HG02588 (cell line): Measurements from ENCODE around the gene GUCY1A2.
"Not testable (repeated sequence)": the region's sequence is repeated elsewhere in the genome, so short reads cannot be mapped to it uniquely, and the experiment has no call there.

Source experiments
- ATAC-seq: cut with Tn5 transposase; IDR thresholded peaks from one replicate; pipeline ENCODE4 v1.9.1; 2021; ENCODE audit warnings: mild to moderate bottlenecking, moderate library complexity; ENCODE audit not compliant: unreplicated experiment

Gene GUCY1A2

DNA sequence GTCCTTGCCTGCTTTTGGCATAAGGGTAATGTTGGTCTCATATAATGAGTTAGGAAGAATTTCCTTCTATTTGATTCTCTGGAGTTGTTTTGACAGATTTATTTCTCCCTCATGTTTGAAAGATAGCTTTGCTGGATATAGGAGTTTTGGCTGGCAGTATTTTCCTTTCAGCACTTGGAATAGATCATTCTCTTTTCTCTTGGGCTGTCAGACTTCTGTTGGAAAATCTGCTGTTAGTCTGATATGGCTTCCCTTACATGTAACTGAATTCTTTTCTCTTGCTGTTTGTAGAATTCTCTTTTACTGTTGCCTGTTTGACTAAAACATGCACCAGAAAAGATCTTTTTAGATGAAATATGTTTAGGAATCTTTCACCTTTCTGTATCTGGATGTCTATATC lies 165.5 kb downstream of the GUCY1A2 start:
- ATAC-seq: no peak

DNA sequence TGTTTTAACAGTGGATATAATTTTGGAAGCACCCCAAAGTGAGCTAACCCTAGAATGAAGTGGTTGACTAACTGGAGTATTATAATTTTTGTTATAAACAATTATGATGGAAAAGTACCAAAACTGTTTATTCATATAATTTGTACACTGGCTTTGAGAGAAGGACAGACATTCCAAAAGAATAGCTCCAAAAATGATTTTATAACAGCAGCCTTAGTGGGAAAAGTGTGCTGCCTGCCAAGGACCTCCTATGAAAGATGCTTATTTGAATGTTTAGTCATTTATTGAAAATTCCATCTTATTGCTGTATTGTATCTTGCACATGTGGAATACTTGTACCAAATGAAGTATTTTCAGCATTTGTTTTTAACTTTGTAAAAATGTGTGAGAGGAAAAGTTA lies 169.8 kb downstream of the GUCY1A2 start:
- ATAC-seq: no peak

GRCh38 chr11:106842134-106842533 lies 176.1 kb downstream of the GUCY1A2 start:
- no peak for ATAC-seq

DNA sequence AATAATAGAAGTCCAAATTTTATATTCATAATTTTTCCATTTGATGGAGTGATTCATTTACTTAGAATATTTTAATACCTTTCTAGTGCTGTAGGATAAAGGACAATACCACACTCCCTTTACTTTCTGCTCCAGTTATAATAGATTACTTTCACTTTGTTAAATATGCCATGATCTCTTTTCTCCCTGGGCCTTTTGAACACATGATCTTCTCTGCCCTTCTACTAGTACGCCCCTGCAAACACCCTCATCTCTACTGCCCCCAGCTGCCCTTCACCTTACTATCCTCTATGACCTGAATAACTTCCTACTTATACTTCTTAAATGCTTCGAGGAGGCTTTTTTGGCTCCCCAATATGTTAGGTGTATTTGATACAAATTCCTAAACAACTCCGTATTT lies 177.3 kb downstream of the GUCY1A2 start:
- ATAC-seq: no peak

- ATAC-seq: no peak
These were observed 178.1 kb downstream of the GUCY1A2 start for GRCh38 chr11:106840146-106840545.

- no peak for ATAC-seq
These were observed 183.7 kb downstream of the GUCY1A2 start for GRCh38 chr11:106834567-106834966.

DNA sequence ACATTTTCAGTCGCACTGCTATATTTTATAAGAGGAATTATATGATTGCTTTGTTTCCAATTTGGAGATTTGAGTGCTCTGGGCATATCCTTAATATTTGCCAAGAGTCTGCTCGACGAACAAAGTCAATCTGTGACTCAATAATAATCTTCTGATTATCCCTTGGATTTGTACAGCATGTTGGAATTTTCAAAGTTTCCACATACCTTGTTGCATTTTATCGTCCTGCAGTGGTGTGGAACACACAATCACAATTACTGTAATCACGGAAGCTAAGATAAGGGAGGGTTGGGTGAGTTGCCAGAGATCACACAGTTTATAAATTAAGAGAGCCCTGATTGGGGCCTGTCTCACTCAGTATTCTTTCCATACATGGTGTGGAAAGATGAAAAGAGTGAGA lies 189.3 kb downstream of the GUCY1A2 start:
- no peak for ATAC-seq

DNA sequence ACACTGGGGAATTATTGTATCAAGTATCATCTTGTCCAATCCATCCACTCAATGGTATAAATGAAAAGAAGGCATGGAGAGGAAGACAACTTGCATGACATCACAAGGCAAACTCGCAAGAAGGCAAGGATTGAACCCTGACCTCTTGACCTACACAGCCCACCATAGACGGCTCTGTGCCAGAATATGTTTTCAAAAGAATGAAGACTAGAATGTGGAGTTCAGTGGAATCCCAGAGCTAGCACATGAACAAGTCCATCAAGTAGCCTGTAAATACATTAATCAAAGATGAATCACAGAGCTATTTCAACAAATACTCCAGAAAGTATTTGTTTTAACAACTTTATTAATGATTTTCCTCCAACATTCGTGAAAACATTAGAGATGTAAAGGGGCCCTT lies 189.7 kb downstream of the GUCY1A2 start:
- no peak for ATAC-seq

DNA sequence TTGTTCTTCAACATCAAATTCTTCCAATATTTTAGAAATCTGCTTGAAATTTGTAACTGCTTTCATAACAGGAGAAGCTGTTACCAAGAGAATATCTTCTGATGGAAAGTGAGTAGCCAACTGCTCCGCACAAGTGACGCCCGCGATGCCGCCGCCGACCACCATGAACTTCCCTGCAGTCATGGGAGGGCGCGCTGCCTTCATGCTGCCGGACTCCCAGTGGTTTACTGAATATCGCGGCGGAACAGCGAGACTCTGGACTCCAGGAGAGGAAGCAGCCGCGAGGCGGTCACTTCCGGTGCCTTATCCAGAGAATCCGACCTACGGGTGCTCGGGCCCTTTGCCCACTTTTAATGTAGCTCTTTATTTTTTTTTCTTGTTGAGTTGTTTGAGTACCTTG lies 190.6 kb downstream of the GUCY1A2 start:
- ATAC-seq: no peak

DNA sequence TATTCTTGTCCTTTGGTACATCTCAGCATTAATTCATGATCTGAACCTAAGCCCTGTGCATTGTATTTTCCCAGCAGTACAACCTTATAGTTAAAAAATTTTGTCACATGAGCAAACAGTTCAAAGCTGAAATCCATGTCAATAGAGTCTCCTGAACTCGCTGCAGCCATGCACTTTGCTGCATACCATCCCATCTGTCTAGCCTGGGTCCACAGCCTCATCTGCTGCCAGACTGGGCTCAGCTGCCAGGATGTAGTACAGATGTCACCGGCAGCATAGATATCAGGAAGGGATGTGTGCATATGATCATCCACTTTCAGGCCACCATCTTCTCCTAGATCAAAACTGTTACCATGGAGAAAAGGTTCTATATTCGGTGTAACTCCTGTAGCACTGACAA lies 191.7 kb downstream of the GUCY1A2 start:
- ATAC-seq: not testable (repeated sequence)

GRCh38 chr11:106821826-106822225 lies 196.4 kb downstream of the GUCY1A2 start:
- no peak for ATAC-seq

DNA sequence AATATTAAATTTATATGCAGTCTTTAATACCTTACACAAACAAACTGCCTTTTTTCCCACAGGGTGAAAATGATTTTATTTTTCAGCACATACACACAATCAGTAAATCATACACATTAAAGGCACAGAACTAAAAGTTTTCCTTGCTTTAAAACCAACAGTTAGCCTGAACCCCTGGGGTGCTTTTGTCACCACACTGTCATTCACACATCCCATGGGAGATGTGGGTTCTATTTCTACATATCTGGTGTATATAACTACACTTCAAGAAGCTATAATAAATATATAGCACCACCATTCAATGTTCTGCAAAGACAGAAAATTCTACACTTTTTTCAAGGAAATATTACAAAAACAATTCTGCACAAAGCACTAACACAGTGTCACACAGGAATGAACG lies 197.0 kb downstream of the GUCY1A2 start:
- ATAC-seq: no peak

- ATAC-seq: no peak
These were observed 199.8 kb downstream of the GUCY1A2 start for GRCh38 chr11:106818443-106818842.

- no peak for ATAC-seq
These were observed 203.1 kb downstream of the GUCY1A2 start for GRCh38 chr11:106815209-106815608.

GRCh38 chr11:106813806-106814205 lies 204.5 kb downstream of the GUCY1A2 start:
- ATAC-seq: no peak

DNA sequence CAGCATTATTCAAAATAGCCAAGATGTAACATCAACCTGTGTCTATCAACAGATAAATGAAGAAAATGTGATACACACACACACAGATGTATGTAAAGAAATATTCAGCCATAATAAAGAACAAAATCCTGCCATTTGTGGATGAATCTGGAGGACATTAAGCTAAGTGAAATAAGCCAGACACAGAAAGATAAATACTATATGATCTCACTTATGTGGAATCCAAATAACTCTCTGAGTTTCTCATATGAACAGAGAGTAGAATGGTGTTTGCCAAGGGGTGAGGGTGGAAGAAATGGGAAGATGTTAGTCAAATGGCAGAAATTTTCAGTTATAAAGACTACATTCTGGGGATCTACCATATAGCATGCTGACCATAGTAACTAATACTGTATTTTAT lies 224.2 kb downstream of the GUCY1A2 start:
- ATAC-seq: no peak

- no peak for ATAC-seq
These were observed 228.9 kb downstream of the GUCY1A2 start for GRCh38 chr11:106789406-106789805.

DNA sequence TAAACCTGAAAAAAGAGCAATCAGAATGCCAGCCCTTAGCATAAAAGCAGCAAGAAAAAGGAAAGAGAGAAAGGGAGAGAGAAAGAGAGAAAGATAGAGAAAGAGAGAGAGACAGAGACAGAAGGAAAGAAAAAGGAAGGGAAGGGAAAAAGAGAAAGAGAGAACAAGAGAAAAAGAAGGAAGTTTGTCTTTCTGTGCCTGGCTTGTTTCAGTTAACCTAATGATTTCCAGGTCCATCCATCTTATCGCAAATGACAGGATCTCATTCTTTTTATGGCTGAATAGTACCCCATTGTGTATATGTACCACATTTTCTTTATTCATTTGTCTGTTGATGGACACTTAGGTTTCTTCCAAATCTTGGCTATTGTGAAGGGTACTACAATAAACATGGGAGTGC lies 230.8 kb downstream of the GUCY1A2 start:
- no peak for ATAC-seq

DNA sequence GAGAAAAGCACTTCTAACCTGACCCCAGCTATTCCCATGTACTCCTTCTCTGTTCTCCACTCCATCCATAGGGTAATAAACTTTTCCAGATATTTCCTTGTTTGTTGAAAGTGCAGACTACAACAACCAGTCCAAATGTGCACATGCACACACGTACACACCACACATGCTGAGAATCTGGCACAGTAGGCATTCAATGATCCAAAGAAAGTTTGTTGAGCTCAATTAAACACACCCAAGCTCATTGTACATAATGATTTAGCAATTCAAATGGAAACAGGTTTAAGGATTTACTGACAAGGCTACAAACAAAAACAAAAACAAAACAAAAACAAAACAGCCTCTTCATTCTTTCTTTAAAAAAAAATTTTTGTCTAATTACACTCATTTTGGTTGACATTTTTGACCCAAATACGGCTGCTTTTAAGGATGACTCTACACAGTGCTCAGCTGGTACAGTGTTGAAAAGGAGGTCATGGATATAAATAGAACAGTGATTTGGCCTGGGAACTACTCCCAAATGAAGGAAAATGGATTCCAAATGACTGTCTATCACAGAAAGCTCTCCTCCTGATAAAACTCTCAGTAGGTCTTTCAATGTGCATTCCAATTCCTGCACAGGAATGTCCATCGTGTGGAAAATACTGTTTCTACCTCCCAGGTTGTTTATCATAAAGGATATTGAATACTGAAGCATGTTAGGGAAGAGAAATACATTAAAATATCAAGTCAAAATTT lies 232.2 kb downstream of the GUCY1A2 start:
- no peak for ATAC-seq

GRCh38 chr11:106777302-106777701 lies 241.0 kb downstream of the GUCY1A2 start:
- ATAC-seq: not testable (repeated sequence)

GRCh38 chr11:106770489-106771085 lies 247.7 kb downstream of the GUCY1A2 start:
- ATAC-seq: no peak

DNA sequence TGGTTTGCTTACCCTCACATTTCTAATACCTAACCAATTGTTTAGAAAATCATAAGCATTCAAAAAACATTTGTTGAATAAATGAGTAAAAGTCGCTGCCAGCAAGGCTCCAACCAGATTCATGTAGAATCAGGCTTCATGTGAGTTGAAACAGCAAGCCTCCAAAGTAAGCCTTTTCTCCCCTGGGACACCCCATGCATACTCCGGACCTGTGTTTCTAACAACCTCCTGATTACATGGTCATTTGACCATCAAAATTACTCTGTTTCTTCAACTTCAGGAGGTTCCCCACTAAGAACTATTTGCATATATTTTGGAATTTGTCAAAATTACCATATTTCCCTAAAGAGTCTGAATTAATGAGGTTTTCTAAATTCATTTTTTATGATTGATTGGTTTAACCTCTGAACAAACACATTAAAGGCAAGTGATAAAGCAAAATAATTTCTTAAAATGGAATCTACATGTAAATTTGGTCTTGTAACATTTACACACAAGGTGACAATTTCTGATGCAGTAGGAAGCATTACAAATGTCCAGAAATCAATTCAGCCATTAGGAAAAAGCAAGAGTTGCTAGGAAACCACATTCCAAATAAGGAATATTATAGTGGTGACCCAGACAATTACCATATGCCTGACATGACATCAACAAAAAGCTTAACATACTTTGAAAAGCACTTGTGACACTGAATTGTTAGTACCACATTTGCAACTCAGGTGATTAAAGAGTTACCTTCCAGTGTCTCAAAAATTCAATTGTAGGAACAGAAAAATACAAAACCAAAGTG lies 252.6 kb downstream of the GUCY1A2 start:
- ATAC-seq: no peak
